Endodermal cell (in vitro differentiated cells): ENCODE data around the gene CORO7. TPM values are rescaled to one million over a fixed set of nuclear protein-coding genes. Genes with fewer than 3 reads are reported as not detected.

Source experiments
- DNase-seq: peaks from one replicate; pipeline ENCODE4 v3.0.0-alpha.2; 2017
- H3K27ac ChIP-seq: 2 replicates; pipeline ENCODE4 v1.5.1; 2013; ENCODE audit warnings: mild to moderate bottlenecking, low read depth, low read length, moderate library complexity
- H3K27me3 ChIP-seq: 2 replicates; pipeline ENCODE4 v1.6.1; 2013; ENCODE audit warnings: mild to moderate bottlenecking, low read length, moderate library complexity; ENCODE audit not compliant: insufficient read depth, control insufficient read depth, poor library complexity, severe bottlenecking
- H3K36me3 ChIP-seq: 2 replicates; pipeline ENCODE4 v1.7.0; 2013; ENCODE audit warnings: mild to moderate bottlenecking, low read length, moderate library complexity; ENCODE audit not compliant: control insufficient read depth, insufficient read depth
- H3K4me1 ChIP-seq: one replicate; pipeline ENCODE4 v1.7.0; 2013; ENCODE audit warnings: low read length; ENCODE audit not compliant: control insufficient read depth, insufficient read depth
- H3K4me3 ChIP-seq: 2 replicates; pipeline ENCODE4 v1.5.1; 2013; ENCODE audit warnings: mild to moderate bottlenecking, low read length, moderate library complexity
- H3K9ac ChIP-seq: 2 replicates; pipeline ENCODE4 v1.6.1; 2013; ENCODE audit warnings: mild to moderate bottlenecking, low read length, moderate library complexity; ENCODE audit not compliant: poor library complexity, severe bottlenecking; ENCODE audit errors: extremely low read depth
- H3K9me3 ChIP-seq: 2 replicates; pipeline ENCODE4 v1.6.1; 2013; ENCODE audit warnings: mild to moderate bottlenecking, low read length, moderate library complexity; ENCODE audit not compliant: control insufficient read depth
- H3K27ac Mint-ChIP-seq: 2 replicates; pipeline ENCODE4 v1.8.0; 2020; ENCODE audit warnings: mixed read lengths
- H3K27me3 Mint-ChIP-seq: 2 replicates; pipeline ENCODE4 v1.8.0; 2021; ENCODE audit warnings: mild to moderate bottlenecking, mixed read lengths; ENCODE audit not compliant: insufficient read depth
- H3K36me3 Mint-ChIP-seq: 2 replicates; pipeline ENCODE4 v1.8.0; 2020; ENCODE audit warnings: low read depth, mixed read lengths
- H3K4me1 Mint-ChIP-seq: 2 replicates; pipeline ENCODE4 v1.8.0; 2020; ENCODE audit warnings: mixed read lengths
- H3K4me3 Mint-ChIP-seq: 2 replicates; pipeline ENCODE4 v1.8.0; 2020; ENCODE audit warnings: mild to moderate bottlenecking, moderate library complexity, mixed read lengths
- H3K9me3 Mint-ChIP-seq: 2 replicates; pipeline ENCODE4 v1.8.0; 2020; ENCODE audit warnings: mild to moderate bottlenecking, mixed read lengths
- WGBS, 2 experiments: methylation state at CpG; one replicate each; pipeline versions ENCODE4 v1.1.5 to v1.1.7; 2013; ENCODE audit warnings: missing lambda C conversion rate in 2 of 2, mixed read lengths in 1 of 2; ENCODE audit not compliant: insufficient coverage in 1 of 2, insufficient read length in 1 of 2; 5-methylcytosine and 5-hydroxymethylcytosine counted together
- total RNA-seq, 2 donors: library from RNA; stranded (reverse); fragmentation: NEBNext Ultra II Directional in 1 of 2; extraction: Animal tissue kit (Norgen Biotek cat#: 25700) in 1 of 2; gene quantifications; 2 replicates in 1 of 2; 3 replicates in 1 of 2; pipeline ENCODE4 v1.2.1, GENCODE V29; 2021
- TF ChIP-seq, protein P1 (sequence below): fragments of 200-600 bp; sonication (generic); conservative IDR thresholded peaks from 2 replicates; pipeline ENCODE4 v1.5.0; 2021; ENCODE audit warnings: antibody characterized with exemption, mild to moderate bottlenecking

The CORO7 gene
- total RNA-seq, 2 donors from 2014 or later = 32.5 to 37.5 TPM

DNA sequence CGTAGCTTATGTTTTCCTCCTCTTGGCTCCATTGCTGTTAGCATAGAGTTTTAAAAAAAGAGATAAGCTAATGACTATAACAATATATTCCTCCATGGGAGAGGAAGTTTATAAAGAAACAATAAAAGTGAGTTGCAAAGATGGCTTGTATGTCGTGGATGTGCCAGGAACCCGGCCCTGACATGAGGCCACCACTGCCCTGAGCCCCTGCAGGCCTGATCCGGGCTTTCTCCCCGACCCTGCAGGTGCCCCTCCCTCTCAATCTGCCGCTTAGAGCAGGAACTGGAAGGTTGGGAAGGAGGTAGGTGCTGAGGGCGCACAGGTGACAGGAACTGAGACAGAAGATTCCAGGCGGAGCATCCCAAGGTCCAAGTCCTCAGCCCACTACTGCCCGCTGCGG is 76.9 kb downstream of the CORO7 start:
- H3K27me3 Mint-ChIP-seq = no peaks in the 10 kb centered on the region
- Histone ChIP-seq H3K27me3 (no peaks in the 10 kb centered on the region), H3K36me3 (peaks cover 23% of the 10 kb centered on the region), H3K9me3 (no peaks in the 10 kb centered on the region), H3K9ac (no peak overlapping the region), H3K4me3 (no peak overlapping the region), H3K27ac (peak overlapping the region; percentile 38), H3K4me1 (no peaks in the 10 kb centered on the region)
- H3K36me3 Mint-ChIP-seq = peaks cover 17% of the 10 kb centered on the region
- no peak for DNase-seq
- peaks cover 4% of the 10 kb centered on the region for H3K9me3 Mint-ChIP-seq
- TF ChIP-seq, protein P1, sequence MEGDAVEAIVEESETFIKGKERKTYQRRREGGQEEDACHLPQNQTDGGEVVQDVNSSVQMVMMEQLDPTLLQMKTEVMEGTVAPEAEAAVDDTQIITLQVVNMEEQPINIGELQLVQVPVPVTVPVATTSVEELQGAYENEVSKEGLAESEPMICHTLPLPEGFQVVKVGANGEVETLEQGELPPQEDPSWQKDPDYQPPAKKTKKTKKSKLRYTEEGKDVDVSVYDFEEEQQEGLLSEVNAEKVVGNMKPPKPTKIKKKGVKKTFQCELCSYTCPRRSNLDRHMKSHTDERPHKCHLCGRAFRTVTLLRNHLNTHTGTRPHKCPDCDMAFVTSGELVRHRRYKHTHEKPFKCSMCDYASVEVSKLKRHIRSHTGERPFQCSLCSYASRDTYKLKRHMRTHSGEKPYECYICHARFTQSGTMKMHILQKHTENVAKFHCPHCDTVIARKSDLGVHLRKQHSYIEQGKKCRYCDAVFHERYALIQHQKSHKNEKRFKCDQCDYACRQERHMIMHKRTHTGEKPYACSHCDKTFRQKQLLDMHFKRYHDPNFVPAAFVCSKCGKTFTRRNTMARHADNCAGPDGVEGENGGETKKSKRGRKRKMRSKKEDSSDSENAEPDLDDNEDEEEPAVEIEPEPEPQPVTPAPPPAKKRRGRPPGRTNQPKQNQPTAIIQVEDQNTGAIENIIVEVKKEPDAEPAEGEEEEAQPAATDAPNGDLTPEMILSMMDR = no peak
- no peak overlapping the region for H3K27ac Mint-ChIP-seq
- 86 to 88% methylated on average over 4 to 10 of the region's 10 CpGs for WGBS, 2 experiments
- peaks cover 4% of the 10 kb centered on the region for H3K4me1 Mint-ChIP-seq
- no peak overlapping the region for H3K4me3 Mint-ChIP-seq

DNA sequence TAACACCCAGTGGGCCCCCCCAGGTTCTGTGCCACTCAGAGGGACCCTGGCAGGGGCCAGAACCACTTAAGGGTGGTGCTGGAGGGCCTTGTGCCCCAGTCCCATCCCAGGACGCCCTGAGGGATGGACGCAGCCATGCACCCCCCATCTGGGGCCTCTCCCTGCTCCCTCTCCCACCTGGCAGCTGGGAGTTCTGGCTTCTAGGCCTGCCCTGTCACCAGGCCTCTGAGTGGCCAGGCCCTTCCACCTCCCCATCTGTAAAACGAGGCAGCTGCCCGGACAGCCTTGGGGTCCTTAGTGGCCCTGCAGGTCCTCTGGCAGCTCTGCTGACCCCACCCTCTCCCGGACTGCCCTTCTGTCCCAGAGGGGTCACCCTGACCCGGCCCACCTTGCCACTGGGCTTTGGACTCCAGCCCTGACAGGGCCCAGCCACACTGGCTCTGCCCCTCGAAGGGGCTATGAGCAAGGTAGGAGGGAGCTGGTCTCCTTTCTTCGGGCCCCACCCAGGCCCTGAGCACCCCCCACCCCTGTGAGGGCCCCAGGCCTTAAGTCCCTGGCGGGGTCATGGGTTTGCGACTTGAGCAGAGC is 77.6 kb downstream of the CORO7 start:
- peaks cover 4% of the 10 kb centered on the region for H3K4me1 Mint-ChIP-seq
- WGBS, 2 experiments = 92 to 93% methylated on average over 7 to 10 of the region's 10 CpGs
- no peaks in the 10 kb centered on the region for H3K9me3 ChIP-seq
- H3K9ac ChIP-seq = no peak overlapping the region
- H3K27ac Mint-ChIP-seq = no peak overlapping the region
- TF ChIP-seq, protein P1 = no peak
- no peaks in the 10 kb centered on the region for H3K27me3 ChIP-seq
- H3K27me3 Mint-ChIP-seq = no peaks in the 10 kb centered on the region
- H3K4me1 ChIP-seq = no peaks in the 10 kb centered on the region
- no peak overlapping the region for H3K4me3 Mint-ChIP-seq
- DNase-seq = no peak
- H3K27ac ChIP-seq = peak overlapping the region; percentile 24
- no peak overlapping the region for H3K4me3 ChIP-seq
- H3K9me3 Mint-ChIP-seq = peaks cover 2% of the 10 kb centered on the region
- H3K36me3 Mint-ChIP-seq = peaks cover 14% of the 10 kb centered on the region
- peaks cover 21% of the 10 kb centered on the region for H3K36me3 ChIP-seq

DNA sequence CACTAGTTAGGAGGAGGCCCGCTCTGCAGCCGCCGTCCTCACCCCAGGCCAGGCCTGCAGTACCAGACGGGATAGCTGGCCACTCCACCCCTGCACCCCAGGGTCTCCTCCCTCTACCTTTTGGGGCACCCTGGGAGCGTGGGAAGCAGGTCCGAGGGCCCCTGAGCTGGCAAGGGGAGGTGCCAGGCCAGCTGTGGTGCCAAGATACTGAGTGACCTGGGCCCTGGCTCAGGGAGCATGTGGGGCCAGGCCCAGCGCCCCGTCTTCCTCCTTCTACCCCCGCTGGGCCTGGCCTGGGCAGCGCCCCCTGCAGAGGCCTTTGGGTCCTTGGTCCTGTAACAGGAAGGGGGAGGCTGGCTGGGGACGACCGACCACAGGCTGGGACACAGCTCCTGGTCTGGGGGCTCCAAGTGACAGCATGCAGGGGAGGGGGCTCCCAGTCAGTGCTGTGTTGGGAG is 78.2 kb downstream of the CORO7 start:
- 96 to 100% methylated on average over 1 to 12 of the region's 12 CpGs for WGBS, 2 experiments
- H3K36me3 Mint-ChIP-seq = peaks cover 10% of the 10 kb centered on the region
- H3K27me3 Mint-ChIP-seq = no peaks in the 10 kb centered on the region
- Histone ChIP-seq H3K9ac (no peak overlapping the region), H3K36me3 (peaks cover 19% of the 10 kb centered on the region), H3K27ac (peak overlapping the region; percentile 24), H3K4me1 (no peaks in the 10 kb centered on the region), H3K4me3 (no peak overlapping the region), H3K27me3 (no peaks in the 10 kb centered on the region), H3K9me3 (no peaks in the 10 kb centered on the region)
- peaks cover 4% of the 10 kb centered on the region for H3K4me1 Mint-ChIP-seq
- H3K4me3 Mint-ChIP-seq = no peak overlapping the region
- H3K9me3 Mint-ChIP-seq = no peaks in the 10 kb centered on the region
- H3K27ac Mint-ChIP-seq = no peak overlapping the region
- no peak for DNase-seq
- TF ChIP-seq, protein P1 = no peak
